Measurements from ENCODE around the gene MAMDC4.

DNA sequence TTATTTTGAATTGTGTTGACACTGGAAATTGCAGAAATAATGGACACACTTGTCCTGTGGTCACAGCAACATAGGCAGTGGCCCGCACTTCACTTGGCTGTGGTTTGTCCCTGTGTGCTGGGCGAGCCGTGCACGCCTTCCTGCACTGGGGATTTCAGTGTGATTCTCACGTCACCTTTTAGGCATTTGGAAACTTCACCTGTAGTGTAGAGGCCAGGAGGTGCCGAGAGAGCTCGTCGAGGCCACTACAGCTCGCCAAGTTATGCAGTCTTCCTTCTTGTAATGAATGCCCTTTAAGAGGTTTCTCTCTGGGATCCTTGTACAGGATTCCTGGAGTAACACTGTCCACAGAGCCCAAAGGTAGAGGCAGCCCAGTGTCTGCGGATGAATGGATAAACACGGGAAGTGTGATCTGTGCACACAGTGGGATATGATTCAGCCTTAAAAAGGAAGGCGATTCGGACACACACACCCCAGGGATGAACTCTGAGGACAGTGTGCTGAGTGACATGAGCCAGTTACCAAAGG is 48.9 kb downstream of the MAMDC4 start:
- TF ChIP-seq, protein P1, sequence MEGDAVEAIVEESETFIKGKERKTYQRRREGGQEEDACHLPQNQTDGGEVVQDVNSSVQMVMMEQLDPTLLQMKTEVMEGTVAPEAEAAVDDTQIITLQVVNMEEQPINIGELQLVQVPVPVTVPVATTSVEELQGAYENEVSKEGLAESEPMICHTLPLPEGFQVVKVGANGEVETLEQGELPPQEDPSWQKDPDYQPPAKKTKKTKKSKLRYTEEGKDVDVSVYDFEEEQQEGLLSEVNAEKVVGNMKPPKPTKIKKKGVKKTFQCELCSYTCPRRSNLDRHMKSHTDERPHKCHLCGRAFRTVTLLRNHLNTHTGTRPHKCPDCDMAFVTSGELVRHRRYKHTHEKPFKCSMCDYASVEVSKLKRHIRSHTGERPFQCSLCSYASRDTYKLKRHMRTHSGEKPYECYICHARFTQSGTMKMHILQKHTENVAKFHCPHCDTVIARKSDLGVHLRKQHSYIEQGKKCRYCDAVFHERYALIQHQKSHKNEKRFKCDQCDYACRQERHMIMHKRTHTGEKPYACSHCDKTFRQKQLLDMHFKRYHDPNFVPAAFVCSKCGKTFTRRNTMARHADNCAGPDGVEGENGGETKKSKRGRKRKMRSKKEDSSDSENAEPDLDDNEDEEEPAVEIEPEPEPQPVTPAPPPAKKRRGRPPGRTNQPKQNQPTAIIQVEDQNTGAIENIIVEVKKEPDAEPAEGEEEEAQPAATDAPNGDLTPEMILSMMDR (IDR thresholded peaks at IDR 0.05): no peak
- no peak for TF ChIP-seq POLR2AphosphoS5 (IDR thresholded peaks at IDR 0.05)
